Thyroid gland (tissue), 4 donors: ENCODE measurements around the gene CRTC3. TPM values are rescaled to one million over a fixed set of nuclear protein-coding genes. Genes with fewer than 3 reads are reported as not detected.

Source experiments
- DNase-seq, 2 donors: peaks; one replicate each; pipeline ENCODE4 v3.0.0-alpha.2; 2019
- H3K27ac ChIP-seq, 3 donors: fragments of 200-600 bp; sonication (generic); 1 replicate in 2 of 3; 2 replicates in 1 of 3; pipeline ENCODE4 v1.5.1; 2016 to 2019; ENCODE audit warnings: mild to moderate bottlenecking in 1 of 3, moderate library complexity in 1 of 3
- H3K27me3 ChIP-seq: fragments of 200-600 bp; sonication (generic); one replicate; pipeline ENCODE4 v1.5.1; 2019
- H3K36me3 ChIP-seq, 2 donors: fragments of 200-600 bp; sonication (generic); one replicate each; pipeline ENCODE4 v1.5.1; 2016 to 2019
- H3K4me1 ChIP-seq, 2 donors: fragments of 200-600 bp; sonication (generic); one replicate each; pipeline ENCODE4 v1.5.1; 2017 to 2019
- H3K4me3 ChIP-seq, 3 donors: fragments of 200-600 bp; sonication (generic); replicated peaks in 1 of 3; 1 replicate in 2 of 3; 2 replicates in 1 of 3; pipeline ENCODE4 v1.5.1; 2016; ENCODE audit warnings: mild to moderate bottlenecking in 1 of 3
- H3K9me3 ChIP-seq: fragments of 200-600 bp; sonication (generic); one replicate; pipeline ENCODE4 v1.5.1; 2017
- POLR2A ChIP-seq, 2 donors: fragments of 450-650 bp; IDR thresholded peaks; one replicate each; pipeline ENCODE4 v1.6.1; 2017; ENCODE audit warnings: antibody characterized with exemption in 2 of 2, mild to moderate bottlenecking in 2 of 2, moderate library complexity in 1 of 2
- WGBS, 2 donors: methylation state at CpG; one replicate each; pipeline ENCODE4 v1.1.5; 2017; 5-methylcytosine and 5-hydroxymethylcytosine counted together
- intact Hi-C: fragments of 100-400 bp; cut with DNase I; formaldehyde crosslinking; loops from one replicate; pipeline ENCODE4 v1.15.1; 2023
- total RNA-seq, 4 donors: library from RNA; depleted of rRNA; stranded (reverse); fragments of >200 nt; gene quantifications; one replicate each; pipeline ENCODE4 v1.2.3, GENCODE V29; 2016
- TF ChIP-seq, protein P1 (sequence below), 6 experiments: fragments of 200-600 bp in 3 of 6; fragments of 450-650 bp in 3 of 6; sonication (generic) in 3 of 6; IDR thresholded peaks; one replicate each; pipeline ENCODE4 v1.5.1; 2016 to 2019; ENCODE audit warnings: antibody characterized with exemption in 6 of 6, mild to moderate bottlenecking in 2 of 6, inconsistent platforms in 1 of 6, moderate library complexity in 1 of 6

CRTC3 gene
- total RNA-seq, 4 donors from 2014 or later = 49.4 to 76.0 (median 62.6) TPM

- intact Hi-C loops = loop anchor here (5.0 kb wide), 1 partner anchor 43 kb away; no protein-coding TSS in a partner anchor
- Histone ChIP-seq H3K36me3 (no peaks in the 10 kb centered on the region), H3K9me3 (no peaks in the 10 kb centered on the region), H3K27me3 (no peaks in the 10 kb centered on the region), H3K4me3 (no peak overlapping the region), H3K4me1 (no peaks in the 10 kb centered on the region), H3K27ac (no peak overlapping the region)
- 69 to 76% methylated on average over 2 of the region's 2 CpGs for WGBS, 2 donors
- no peak for TF ChIP-seq POLR2A (IDR thresholded peaks at IDR 0.05)
- TF ChIP-seq, protein P1, sequence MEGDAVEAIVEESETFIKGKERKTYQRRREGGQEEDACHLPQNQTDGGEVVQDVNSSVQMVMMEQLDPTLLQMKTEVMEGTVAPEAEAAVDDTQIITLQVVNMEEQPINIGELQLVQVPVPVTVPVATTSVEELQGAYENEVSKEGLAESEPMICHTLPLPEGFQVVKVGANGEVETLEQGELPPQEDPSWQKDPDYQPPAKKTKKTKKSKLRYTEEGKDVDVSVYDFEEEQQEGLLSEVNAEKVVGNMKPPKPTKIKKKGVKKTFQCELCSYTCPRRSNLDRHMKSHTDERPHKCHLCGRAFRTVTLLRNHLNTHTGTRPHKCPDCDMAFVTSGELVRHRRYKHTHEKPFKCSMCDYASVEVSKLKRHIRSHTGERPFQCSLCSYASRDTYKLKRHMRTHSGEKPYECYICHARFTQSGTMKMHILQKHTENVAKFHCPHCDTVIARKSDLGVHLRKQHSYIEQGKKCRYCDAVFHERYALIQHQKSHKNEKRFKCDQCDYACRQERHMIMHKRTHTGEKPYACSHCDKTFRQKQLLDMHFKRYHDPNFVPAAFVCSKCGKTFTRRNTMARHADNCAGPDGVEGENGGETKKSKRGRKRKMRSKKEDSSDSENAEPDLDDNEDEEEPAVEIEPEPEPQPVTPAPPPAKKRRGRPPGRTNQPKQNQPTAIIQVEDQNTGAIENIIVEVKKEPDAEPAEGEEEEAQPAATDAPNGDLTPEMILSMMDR (IDR thresholded peaks at IDR 0.05) = no peak
- no peak for DNase-seq
These were observed 160.9 kb downstream of the CRTC3 start for GRCh38 chr15:90690585-90690984.

GRCh38 chr15:90691369-90691768 is 161.6 kb downstream of the CRTC3 start:
- Histone ChIP-seq H3K9me3 (no peaks in the 10 kb centered on the region), H3K36me3 (no peaks in the 10 kb centered on the region), H3K4me3 (no peak overlapping the region), H3K4me1 (no peaks in the 10 kb centered on the region), H3K27ac (no peak overlapping the region), H3K27me3 (no peaks in the 10 kb centered on the region)
- no peak for TF ChIP-seq POLR2A (IDR thresholded peaks at IDR 0.05)
- TF ChIP-seq, protein P1 (IDR thresholded peaks at IDR 0.05) = no peak
- intact Hi-C loops = loop anchor here (5.0 kb wide), 1 partner anchor 44 kb away; no protein-coding TSS in a partner anchor
- 89 to 93% methylated on average over 4 of the region's 4 CpGs for WGBS, 2 donors
- no peak for DNase-seq

DNA sequence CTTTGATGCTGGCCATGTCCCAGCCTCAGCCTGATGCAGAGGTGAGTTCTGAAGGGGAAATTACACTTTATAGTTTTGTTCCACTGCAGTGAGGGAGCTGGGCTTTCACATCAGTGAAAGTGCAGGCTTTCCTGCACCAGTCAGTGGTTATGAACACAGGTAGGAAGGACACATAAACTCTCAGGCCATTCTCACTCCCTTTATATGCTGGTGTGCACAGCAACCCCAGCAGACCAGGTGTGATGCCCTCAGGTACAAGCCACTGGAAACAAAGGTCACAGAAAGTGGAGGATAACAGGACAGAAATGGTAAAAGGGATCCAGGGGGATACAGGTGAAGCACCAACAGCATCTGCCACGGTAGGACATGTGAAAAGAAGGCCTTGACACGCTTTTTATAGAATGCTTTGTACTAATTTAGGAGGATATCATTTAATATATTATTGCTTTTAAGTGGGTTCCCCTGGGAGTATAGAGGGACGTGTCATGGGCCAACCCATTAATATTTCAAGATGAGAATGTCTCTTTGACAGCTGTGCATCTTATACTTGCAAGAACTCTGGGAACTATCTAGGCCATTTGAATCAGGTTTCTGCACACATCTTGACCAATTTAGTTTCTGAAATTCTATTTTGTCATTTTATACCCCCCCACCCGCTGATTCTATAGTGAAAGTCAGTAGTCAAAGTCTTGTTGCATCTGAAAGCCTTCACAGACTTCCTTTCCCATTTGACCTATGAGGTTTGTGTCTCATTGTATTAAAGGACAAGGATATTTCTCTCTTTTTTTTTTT is 162.5 kb downstream of the CRTC3 start:
- Histone ChIP-seq H3K4me1 (no peaks in the 10 kb centered on the region), H3K36me3 (no peaks in the 10 kb centered on the region), H3K27ac (no peak overlapping the region), H3K27me3 (no peaks in the 10 kb centered on the region), H3K9me3 (no peaks in the 10 kb centered on the region), H3K4me3 (no peak overlapping the region)
- 87 to 90% methylated on average over 4 of the region's 4 CpGs for WGBS, 2 donors
- TF ChIP-seq, protein P1 (IDR thresholded peaks at IDR 0.05) = no peak
- no peak for TF ChIP-seq POLR2A (IDR thresholded peaks at IDR 0.05)
- DNase-seq = no peak
- intact Hi-C loops = loop anchor here (5.0 kb wide), 1 partner anchor 45 kb away; no protein-coding TSS in a partner anchor

Other genes starting within 250 kb of the CRTC3 start
- gene ZNF774, start 177.6 kb upstream of the CRTC3 start, total RNA-seq = 10 to 100 TPM in 1 of 4 donors, 1 to 10 TPM in 3; 3.6 to 13.1 (median 5.5) TPM
- gene IQGAP1, start 141.7 kb upstream of the CRTC3 start, total RNA-seq = 100 to 1,000 TPM; 222 to 290 (median 247) TPM
- 1 to 10 TPM in 3 of 4 donors, under 1 TPM in 1; 0.67 to 1.3 (median 1.2) TPM for gene BLM, start 187.4 kb downstream of the CRTC3 start, total RNA-seq